Stimulated activated CD8-positive, alpha-beta memory T cell treated with anti-CD3 and anti-CD28 coated beads, Interleukin-7, amount 100 ng/mL, for 48 hours (primary cell): ENCODE data around the gene NEURL3.
"Not testable (repeated sequence)": the region's sequence is repeated elsewhere in the genome, so short reads cannot be mapped to it uniquely, and the experiment has no call there.

ENCODE experiments used
- DNase-seq, 2 donors: peaks; one replicate each; pipeline ENCODE4 v3.0.0-alpha.2; 2020; ENCODE audit warnings: low read depth in 1 of 2; ENCODE audit errors: extremely low read depth in 1 of 2

NEURL3 gene

DNA sequence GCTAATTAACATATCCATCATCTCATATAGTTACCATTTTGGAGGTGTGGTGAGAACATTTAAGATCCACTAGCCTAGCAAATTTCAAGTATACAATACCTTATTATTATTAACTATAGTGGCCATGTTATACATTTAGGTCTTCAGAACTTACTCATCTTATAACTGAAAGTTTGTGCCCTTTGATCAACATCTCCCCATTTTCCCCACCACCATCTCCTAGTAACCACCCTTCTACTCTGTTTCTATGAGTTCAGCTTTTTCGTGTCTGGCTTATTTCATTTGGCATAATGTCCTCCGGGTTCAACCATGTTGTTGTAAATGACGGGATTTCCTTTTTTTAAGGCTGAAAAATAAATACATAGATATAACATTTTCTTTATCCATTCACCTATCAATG, 15.9 kb downstream of the NEURL3 start:
- no peak for DNase-seq

DNA sequence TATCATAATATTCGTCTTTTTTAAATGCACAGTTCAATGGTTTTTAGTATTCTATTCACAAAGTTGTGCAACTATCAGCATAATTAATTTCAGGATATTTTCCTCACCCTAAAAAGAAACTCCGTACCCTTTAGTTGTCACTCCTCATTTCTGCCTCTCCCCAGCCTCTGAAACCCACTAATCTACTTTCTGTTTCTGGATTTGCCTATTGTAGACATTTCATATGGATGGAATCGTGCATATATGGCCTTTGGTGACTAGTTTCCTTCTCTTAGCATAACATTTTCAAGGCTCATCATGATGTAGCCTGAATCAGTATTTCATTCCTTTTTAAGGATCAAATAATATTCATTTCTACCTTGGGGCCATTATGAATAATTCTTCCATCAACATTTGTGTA, 18.5 kb downstream of the NEURL3 start:
- no peak for DNase-seq

DNA sequence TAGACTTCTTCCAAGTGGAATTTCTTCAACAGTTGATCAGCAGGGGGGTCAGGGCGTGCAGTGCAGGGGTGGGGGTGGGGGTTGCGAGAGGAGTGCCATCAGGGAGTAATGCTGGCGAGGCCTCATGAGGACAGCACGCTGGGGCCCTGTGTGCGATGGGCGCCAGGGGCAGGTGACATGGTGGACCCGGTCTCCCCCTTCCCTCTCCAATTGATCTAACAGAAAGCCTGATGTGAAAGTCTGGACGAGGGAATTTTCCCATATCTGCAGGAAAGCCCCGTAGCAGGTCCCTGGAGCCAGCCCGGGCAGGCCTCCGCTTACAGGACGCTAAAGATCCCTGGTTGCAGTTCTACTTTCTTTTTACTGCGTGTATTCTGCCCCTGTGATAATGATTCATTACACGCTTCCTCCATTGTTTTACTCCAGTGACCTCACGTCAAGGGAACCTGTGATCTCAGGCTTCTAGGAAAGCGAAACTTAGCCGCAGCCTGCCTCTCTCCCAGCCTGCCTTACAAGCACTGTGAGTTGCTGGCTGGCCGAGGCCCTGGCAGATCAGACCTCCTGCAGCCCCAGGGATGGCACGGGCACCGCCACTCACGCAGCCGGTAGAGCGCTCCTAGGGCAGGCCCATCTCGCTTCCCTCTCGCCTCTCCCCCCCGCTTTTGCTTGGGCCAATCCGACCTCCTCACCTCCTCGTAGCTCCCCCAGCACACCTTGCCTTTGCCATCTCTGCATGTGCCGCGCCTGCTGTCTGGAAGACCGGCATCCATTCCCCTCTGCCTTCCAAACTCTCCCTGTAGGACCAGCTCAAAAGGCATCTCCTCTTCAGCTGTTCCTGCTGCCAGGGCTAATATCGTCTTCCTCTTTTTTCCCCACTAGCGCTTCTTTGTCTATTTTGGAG, 19.2 kb downstream of the NEURL3 start:
- peak; percentile 63 to 83 for DNase-seq

DNA sequence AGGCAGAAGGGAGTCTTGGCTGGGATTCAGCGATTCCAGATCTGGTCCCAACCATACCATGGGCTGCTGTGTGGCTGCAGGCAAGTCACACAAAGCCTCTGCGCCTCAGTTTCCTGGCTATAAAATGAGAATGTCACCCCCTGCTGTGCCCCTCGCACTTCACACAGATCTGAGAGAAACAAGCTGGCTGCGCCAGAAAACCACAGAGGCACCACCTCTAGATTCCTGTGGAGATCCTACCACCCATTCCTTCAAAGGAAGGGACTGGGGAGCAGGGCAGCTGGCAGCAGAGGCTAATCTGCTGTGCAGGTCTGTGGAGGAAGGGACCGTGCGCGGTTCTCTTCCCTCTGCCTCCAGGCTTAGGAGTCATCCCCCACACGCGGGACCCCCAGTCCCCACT, 19.8 kb downstream of the NEURL3 start:
- no peak for DNase-seq

DNA sequence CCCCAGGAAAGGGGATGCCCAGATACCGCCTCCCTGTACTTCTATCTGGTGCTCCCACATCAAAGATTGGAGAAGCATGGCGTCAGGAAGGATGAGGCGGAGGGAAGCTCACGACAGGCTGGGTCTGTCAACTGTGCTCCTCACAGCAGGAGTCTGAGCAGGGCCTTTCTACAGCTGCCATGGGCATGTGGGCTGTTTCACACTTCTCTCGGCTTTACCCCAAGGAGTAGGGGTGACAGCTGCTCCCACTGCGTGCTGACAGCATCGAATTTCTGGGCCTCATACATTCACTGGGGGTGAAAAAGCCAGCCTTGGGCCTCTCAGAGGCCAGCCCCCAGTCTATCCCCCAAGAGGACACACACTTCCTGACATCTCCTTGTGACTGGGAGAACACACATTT, 21.1 kb downstream of the NEURL3 start:
- no peak for DNase-seq

DNA sequence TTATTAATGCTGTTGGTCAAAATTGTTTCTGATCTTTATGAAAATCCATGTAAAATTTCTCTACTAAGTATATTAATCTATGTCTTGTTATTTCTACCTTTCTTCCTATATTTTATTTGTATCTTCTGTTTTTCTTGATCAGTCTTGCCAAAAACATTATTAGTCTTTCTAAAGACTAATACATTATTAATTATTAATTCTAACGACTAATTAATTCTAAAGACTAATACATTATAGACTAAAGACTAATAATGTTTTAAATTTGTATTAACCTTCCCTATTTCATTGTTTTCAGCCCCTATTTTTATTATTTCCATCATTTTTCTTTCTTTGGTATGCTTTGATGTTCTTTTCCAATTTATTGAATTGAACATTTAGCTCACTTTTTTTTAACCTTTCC, 27.7 kb downstream of the NEURL3 start:
- no peak for DNase-seq

DNA sequence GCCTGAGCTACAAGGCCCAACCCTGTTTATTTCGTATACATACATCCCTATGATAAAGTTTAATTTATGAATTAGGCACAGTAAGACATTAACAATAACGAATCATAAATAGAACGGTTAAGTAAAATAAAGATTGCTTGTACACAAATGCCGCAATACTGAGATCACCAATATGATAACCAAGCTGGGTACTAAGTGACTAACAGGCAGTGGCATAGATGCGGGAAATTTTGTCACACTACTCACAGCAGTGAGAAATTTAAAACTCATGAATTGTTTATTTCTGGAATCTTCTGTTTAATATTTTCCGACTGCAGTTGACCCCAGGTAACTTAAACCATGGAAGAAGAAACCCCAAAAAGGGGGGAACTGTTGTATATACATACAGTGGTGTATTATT, 33.4 kb downstream of the NEURL3 start:
- DNase-seq: no peak

DNA sequence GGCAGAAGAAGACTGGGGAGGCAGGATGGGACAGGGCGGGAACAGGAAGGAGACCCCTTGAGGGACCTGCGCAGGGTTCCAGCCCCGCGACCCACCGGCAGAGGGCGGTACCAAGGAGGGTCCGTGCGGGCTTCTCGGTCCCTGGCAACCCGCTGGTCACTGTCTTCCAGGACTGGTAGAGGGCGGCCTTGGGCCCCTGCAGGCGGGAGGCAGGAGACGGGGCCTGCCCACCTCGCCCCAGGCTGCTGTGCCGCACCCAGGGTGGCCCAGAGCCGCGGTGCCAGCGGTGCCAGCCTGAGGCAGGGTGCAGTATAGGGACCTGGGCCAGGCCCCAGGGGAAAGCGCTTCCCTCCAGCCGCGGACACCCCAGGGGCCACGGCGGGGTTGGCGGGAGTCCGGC, 34.5 kb downstream of the NEURL3 start:
- peak; percentile 14 to 31 for DNase-seq

DNA sequence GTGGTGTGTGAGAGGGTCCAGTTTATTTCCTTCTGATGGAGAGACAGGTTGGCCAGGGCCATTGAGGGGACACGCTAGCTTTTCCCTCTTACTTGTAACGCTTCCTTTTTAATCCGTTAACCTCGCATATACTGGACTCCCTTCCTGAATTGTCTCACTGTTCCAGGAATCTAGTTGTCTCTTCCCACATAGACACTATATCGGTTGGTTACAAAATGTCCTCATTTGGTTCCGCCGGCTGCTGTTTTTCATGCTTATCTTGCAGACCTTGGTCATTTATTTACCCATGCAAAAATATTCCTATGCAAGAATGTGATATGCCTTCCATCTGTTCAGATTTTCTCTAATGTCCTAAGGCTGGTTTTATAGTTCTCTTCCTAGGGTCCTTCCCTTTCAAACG, 35.0 kb downstream of the NEURL3 start:
- DNase-seq: no peak

DNA sequence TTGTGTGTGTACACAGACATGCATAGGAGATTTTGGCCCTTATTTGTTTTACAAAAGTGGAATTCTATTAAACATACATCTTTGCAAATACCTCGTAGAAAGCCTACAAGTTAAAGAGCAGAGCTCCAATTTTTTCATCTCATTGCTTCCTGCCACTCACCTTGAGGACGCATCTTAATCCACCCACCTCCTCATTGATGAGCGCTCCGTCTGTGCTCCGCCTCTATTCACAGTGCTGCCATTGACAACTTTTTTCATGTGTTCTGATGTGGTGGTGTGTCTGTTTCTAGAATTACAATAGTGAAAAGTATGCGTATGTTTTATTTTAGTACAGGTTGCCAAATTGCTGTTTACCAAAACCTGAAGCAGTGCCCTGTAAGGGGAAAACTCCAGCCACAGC, 36.3 kb downstream of the NEURL3 start:
- no peak for DNase-seq

DNA sequence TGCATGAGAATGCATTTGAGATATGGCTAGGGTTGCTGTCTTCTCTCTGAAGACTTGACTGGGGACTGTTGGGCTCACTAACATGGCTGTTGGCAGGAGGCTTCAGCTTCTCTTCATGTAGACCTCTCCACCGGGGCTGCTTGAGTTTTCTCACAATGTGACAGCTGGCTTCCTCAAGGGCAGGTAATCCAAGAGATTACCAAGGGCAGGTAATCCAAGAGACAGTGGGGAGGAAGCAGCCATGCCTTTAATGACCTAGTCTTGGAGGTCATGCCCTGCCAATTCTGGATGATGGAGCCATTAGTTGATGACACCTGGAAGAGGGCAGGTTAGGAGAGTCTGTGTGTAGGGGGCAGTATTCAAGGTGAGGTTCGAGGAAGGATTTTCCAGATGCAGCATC, 40.5 kb downstream of the NEURL3 start:
- no peak for DNase-seq

DNA sequence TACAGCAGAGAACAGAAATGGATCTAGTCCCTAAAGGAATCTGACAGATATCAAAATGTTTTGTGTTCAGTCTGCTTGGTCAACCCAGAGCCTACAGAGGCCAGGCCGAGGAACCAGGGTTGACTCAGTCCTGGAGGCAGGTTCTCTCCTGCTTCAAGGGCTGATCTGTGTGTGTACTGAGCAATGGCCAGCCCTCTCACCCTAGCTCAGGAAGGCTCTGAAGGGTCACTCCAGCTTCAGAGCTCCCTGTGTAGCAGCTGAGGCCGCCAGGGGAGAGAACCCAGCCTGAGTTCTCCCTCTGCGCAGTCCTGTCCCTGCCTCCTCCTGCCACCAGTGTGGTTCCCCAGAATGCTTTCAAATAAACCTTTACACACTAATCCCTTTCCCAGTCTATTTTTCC, 41.1 kb downstream of the NEURL3 start:
- DNase-seq: no peak

DNA sequence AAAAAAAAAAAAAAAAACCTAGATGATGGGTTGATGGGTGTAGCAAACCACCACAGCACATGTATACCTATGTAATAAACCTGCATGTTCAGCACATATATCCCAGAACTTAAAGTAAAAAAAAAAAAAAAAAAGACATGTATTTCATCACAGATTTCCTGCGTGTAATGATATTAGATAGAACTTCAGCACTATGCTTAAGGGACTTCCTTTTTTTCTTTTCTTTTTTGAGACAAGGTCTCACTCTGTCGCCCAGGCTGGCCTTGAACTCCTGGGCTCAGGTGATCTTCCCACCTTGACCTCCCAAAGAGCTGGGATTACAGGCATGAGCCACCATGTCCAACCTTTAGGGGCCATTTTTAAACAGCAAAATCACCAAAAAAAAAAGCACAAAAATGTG, 42.0 kb downstream of the NEURL3 start:
- DNase-seq: no peak

DNA sequence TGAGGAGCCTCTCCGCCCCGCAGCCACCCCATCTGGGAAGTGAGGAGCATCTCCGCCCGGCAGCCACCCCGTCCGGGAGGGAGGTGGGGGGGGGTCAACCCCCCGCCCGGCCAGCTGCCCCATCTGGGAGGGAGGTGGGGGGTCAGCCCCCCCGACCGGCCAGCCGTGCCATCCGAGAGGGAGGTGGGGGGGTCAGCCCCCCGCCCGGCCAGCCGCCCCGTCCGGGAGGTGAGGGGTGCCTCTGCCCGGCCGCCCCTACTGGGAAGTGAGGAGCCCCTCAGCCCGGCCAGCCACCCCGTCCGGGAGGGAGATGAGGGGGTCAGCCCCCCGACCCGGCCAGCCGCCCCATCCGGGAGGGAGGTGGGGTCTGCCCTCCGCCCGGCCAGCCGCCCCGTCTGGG, 43.5 kb downstream of the NEURL3 start:
- not testable (repeated sequence) for DNase-seq

DNA sequence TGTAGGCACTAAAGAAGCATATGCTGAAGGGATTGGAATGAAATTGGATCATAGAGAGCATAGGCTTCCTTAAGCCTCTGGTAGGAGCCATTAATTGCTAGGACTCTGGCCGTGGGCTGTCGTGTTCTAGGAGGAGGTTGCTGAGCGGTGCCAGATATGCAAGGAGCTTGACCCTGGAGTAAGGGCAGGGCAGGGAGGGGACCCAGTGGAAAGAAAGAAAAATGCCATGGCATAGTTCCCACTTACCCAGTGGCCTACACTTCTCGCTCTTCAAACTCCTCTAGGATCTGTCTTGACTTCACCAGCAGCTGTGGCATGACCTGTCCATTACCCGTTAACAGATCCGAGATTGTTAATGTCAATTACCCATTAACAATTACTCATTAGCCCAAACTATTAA, 53.1 kb downstream of the NEURL3 start:
- DNase-seq: no peak

DNA sequence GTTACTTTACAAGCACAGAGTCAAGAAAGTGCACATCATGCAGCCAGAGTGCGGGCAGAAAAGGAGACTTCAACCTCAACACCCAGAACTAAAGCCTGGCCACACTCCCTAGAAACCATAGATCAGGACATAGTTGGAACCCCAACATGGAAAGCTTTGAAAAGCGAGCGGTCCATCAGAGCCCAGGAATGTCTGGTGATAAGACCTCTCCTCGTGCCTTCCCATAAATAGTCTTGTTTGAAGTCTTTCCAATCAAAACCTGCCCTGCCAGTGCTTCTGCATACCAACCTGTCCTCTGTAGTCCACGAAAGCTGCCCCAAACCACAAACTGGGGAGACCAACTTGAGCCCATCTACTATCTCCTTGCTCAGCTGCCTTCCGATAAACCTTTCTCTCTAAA, 55.5 kb downstream of the NEURL3 start:
- no peak for DNase-seq

DNA sequence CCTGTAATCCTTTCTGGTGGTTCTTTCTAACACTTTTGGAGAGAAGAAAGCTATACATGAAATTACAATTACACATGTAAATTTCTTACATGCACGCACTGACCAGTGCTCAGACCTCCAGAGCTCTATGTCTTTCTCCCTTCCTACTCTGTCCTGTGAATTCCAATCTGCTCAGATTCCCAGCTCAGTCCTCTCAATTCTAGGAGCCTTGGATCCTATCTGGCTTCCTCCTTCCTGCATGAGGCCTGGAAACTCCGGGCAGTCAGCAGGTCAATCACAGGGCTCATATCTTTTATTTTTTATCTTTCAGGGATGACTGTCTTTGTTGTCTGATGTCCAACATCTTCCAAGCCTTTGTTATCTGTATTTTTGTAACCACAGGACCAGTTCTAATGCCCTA, 56.0 kb downstream of the NEURL3 start:
- DNase-seq: no peak

DNA sequence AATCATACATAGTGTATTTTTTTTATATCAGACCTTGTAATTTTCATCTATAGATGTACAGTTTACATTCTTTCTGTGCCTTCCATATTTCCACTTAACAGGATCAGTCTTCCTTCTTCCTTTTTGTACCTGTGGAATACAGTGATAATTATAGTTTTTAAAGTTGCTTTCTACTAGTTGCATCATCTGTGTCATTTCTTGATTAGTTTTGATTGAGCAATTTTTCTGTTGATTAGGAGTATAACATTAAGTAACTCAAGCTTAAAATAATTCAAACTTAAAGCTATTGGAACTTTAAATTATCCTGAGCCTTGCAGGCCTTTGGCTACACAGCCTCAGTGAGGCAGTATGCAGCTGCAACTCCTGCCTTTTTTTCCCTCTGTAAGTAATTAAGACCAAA, 57.4 kb downstream of the NEURL3 start:
- no peak for DNase-seq
